Lung (tissue), 12 donors: ENCODE data around the gene FAM13C. TPM values are rescaled to one million over a fixed set of nuclear protein-coding genes. Genes with fewer than 3 reads are reported as not detected.

Experiments
- ATAC-seq: fragments of 200-7000 bp; cut with Tn5 transposase; one replicate; pipeline ENCODE4 v1.9.1; 2020; ENCODE audit warnings: moderate number of reproducible peaks; ENCODE audit not compliant: insufficient read depth, low FRiP score
- DNase-seq, 3 donors: peaks; one replicate each; pipeline ENCODE4 v3.0.0-alpha.2; 2013 to 2017
- H3K27ac ChIP-seq, 2 donors: one replicate each; pipeline ENCODE4 v1.5.1; 2013; ENCODE audit warnings: mild to moderate bottlenecking in 2 of 2, moderate library complexity in 2 of 2, control low read depth in 1 of 2, inconsistent platforms in 1 of 2, low read depth in 1 of 2, low read length in 1 of 2
- H3K27me3 ChIP-seq, 3 donors: one replicate each; pipeline ENCODE4 v1.5.1; 2013; ENCODE audit warnings: low read length in 2 of 3; ENCODE audit not compliant: control insufficient read depth in 3 of 3, insufficient read depth in 3 of 3
- H3K36me3 ChIP-seq, 4 donors: one replicate each; pipeline ENCODE4 v1.5.1; 2013; ENCODE audit warnings: low read length in 4 of 4, mild to moderate bottlenecking in 1 of 4, moderate library complexity in 1 of 4; ENCODE audit not compliant: control insufficient read depth in 4 of 4, insufficient read depth in 4 of 4
- H3K4me1 ChIP-seq, 5 donors: one replicate each; pipeline ENCODE4 v1.5.1; 2013; ENCODE audit warnings: low read length in 5 of 5, mild to moderate bottlenecking in 2 of 5, moderate library complexity in 1 of 5; ENCODE audit not compliant: control insufficient read depth in 5 of 5, insufficient read depth in 5 of 5
- H3K4me3 ChIP-seq: one replicate; pipeline ENCODE4 v1.5.1; 2013; ENCODE audit warnings: mild to moderate bottlenecking, control low read depth, moderate library complexity
- H3K9ac ChIP-seq, 2 donors: one replicate each; pipeline ENCODE4 v1.5.1; 2013; ENCODE audit warnings: low read length in 2 of 2, control low read depth in 1 of 2; ENCODE audit not compliant: insufficient read depth in 1 of 2
- H3K9me3 ChIP-seq, 4 donors: one replicate each; pipeline ENCODE4 v1.5.1; 2013; ENCODE audit warnings: low read length in 3 of 4, mild to moderate bottlenecking in 1 of 4, moderate library complexity in 1 of 4; ENCODE audit not compliant: control insufficient read depth in 4 of 4, insufficient read depth in 3 of 4
- WGBS, 2 donors: extraction: QIAGEN DNeasy Blood & Tissue Kit; methylation state at CpG; one replicate each; pipeline ENCODE4 v1.1.7; 2013; 5-methylcytosine and 5-hydroxymethylcytosine counted together
- polyA plus RNA-seq, 2 donors: library from polyadenylated mRNA; stranded (reverse); fragments of 200-250 nt; gene quantifications; one replicate each; pipeline ENCODE4 v1.2.1, GENCODE V29; 2013
- total RNA-seq, 2 donors: library from RNA; depleted of rRNA in 1 of 2; stranded (reverse); fragments of >200 nt in 1 of 2; gene quantifications; one replicate each; pipeline ENCODE4 v1.2.1, GENCODE V29; 2014 to 2021
- TF ChIP-seq, protein P1 (sequence below): IDR thresholded peaks from 2 replicates; pipeline ENCODE4 v1.5.1; 2012; ENCODE audit warnings: mild to moderate bottlenecking; ENCODE audit errors: control extremely low read depth, extremely low read depth
- donor health status: control.
- donor health status: control.
- donor health status: Bipolar disorder and iron deficiency.
- donor health status: healthy.
- donor health status: DM: yes; HTN: yes; CAD: no.

The FAM13C gene
- total and polyA plus RNA-seq, 4 donors, result 1.2 to 59.0 (median 6.2) TPM

DNA sequence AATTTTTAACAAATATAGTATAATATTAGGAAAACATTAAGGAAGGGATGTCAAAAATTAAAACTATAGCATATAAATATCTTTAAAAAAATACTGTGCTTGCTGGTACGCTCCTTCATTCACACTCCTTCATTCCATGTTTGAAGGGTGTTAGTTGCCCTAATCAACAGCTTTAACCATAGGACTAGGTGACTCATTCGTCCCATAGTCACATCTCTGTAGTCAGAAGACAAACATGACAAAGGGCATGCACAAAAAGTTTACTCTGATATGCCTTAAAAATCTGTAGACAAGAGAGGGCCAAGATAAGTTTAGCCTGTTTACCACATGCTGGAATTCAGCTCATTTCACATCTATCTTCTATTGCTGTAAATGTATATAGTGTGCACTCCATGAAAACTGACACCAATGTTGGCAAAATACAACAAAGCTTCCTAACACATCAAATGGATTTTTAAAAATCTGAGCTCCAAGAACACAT, 646 bp downstream of the FAM13C start:
- H3K27me3 ChIP-seq, result no peaks in the 10 kb centered on the region
- DNase-seq, result peak in 1 of 3 donors; percentile 55
- H3K4me3 ChIP-seq, result peak overlapping the region; percentile 45
- peak overlapping the region in 1 of 2 donors; percentile 47 for H3K27ac ChIP-seq
- TF ChIP-seq, protein P1, sequence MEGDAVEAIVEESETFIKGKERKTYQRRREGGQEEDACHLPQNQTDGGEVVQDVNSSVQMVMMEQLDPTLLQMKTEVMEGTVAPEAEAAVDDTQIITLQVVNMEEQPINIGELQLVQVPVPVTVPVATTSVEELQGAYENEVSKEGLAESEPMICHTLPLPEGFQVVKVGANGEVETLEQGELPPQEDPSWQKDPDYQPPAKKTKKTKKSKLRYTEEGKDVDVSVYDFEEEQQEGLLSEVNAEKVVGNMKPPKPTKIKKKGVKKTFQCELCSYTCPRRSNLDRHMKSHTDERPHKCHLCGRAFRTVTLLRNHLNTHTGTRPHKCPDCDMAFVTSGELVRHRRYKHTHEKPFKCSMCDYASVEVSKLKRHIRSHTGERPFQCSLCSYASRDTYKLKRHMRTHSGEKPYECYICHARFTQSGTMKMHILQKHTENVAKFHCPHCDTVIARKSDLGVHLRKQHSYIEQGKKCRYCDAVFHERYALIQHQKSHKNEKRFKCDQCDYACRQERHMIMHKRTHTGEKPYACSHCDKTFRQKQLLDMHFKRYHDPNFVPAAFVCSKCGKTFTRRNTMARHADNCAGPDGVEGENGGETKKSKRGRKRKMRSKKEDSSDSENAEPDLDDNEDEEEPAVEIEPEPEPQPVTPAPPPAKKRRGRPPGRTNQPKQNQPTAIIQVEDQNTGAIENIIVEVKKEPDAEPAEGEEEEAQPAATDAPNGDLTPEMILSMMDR, result no peak
- 64 to 76% methylated on average over 2 of the region's 2 CpGs for WGBS, 2 donors
- H3K4me1 ChIP-seq, result peaks cover 0 to 23% (median 9%) of the 10 kb centered on the region in 5 donors
- no peaks in the 10 kb centered on the region for H3K36me3 ChIP-seq
- H3K9me3 ChIP-seq, result no peaks in the 10 kb centered on the region
- no peak for ATAC-seq
- peak overlapping the region; percentile 51 to 91 for H3K9ac ChIP-seq

DNA sequence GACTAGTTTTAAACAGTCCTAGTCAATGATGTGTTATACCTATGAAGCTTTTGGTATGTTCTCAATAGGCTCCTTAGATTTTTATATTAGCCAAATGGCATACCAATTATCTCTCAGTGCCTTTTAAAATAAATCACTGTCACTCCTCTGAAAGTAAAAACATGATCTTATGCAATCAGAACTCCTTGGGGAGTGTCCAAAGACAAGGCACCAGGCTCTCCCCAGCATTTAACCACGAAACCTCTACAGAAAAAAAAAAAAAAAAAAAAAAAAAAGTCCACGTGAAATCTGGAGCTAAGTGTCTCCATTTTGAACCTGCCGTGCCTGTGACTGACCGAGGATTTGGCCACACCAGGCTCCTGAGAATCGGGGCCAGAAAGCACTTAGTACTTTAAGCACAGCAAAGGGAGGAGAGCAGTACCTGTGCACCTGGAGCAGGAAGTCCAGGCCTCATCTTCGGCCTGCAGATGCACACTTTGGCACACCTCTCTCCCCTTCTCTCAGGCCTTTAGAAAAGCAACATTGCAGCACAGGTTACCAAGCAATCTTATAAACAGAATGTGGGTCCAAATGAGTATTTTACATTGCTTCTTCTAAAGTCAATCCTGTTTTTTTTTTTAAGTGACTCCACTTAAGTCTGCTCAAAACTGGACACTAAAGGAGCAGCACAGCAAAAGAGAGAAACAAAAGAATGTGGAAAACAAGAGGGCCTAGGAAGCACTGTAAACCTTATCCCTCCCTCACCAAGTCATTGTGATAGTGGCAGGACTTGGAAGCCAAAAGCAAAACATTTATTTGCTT, 1.5 kb downstream of the FAM13C start:
- WGBS, 2 donors, result 56 to 75% methylated on average over 6 of the region's 6 CpGs
- H3K27me3 ChIP-seq, result no peaks in the 10 kb centered on the region
- peak overlapping the region in 1 of 2 donors; percentile 12 for H3K27ac ChIP-seq
- peak overlapping the region in 1 of 2 donors; percentile 62 for H3K9ac ChIP-seq
- no peak for ATAC-seq
- H3K4me1 ChIP-seq, result peaks cover 0 to 23% (median 9%) of the 10 kb centered on the region in 5 donors
- peak in 2 of 3 donors; percentile 43 to 54 for DNase-seq
- no peaks in the 10 kb centered on the region for H3K36me3 ChIP-seq
- H3K9me3 ChIP-seq, result no peaks in the 10 kb centered on the region
- H3K4me3 ChIP-seq, result no peak overlapping the region
- TF ChIP-seq, protein P1, result no peak

DNA sequence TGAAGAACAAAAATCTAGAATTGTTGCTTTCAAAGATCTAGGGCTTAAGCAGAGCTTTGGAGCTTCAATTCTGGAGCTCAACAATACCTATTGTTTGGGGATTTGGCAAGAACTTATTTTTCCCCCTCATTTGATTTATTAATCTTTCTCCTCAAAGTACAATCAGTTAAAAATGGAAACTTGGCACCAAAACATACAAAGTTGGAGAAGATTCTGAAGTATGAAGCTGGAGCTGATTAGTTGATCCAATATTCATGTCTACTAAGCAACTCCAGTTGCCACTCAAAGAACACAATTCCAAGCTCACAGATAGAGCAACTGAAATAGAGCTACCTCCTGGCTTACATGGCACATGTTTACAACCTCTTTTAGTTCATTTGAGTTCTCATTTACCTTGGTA, 3.8 kb downstream of the FAM13C start:
- Histone ChIP-seq H3K27ac (no peak overlapping the region), H3K9me3 (no peaks in the 10 kb centered on the region), H3K36me3 (peaks cover 0 to 6% (median 0%) of the 10 kb centered on the region in 4 donors), H3K4me1 (peaks cover 0 to 23% (median 9%) of the 10 kb centered on the region in 5 donors), H3K9ac (no peak overlapping the region), H3K4me3 (no peak overlapping the region), H3K27me3 (no peaks in the 10 kb centered on the region)
- ATAC-seq (no peak), DNase-seq (no peak)
- TF ChIP-seq, protein P1, result no peak
